Left lung (tissue), 10 donors: Measurements from ENCODE around the gene C11orf54. TPM values are rescaled to one million over a fixed set of nuclear protein-coding genes. Genes with fewer than 3 reads are reported as not detected.
"Not testable (repeated sequence)": the region's sequence is repeated elsewhere in the genome, so short reads cannot be mapped to it uniquely, and the experiment has no call there.

Source experiments
- ATAC-seq: fragments of 200-7000 bp; cut with Tn5 transposase; one replicate; pipeline ENCODE4 v1.9.1; 2020; ENCODE audit warnings: moderate library complexity
- DNase-seq, 4 donors: peaks; one replicate each; pipeline ENCODE4 v3.0.0-alpha.2; 2013 to 2020
- H3K27ac ChIP-seq, 2 donors: fragments of 200-600 bp; sonication (generic) in 1 of 2; one replicate each; pipeline versions ENCODE4 v1.5.0 to v1.8.0; 2020 to 2021
- H3K27me3 ChIP-seq, 2 donors: fragments of 200-600 bp; sonication (generic) in 1 of 2; one replicate each; pipeline versions ENCODE4 v1.5.0 to v1.8.0; 2020 to 2021
- H3K36me3 ChIP-seq, 2 donors: fragments of 200-600 bp; sonication (generic) in 1 of 2; one replicate each; pipeline versions ENCODE4 v1.5.0 to v1.8.0; 2020 to 2021
- H3K4me1 ChIP-seq, 2 donors: fragments of 200-600 bp; one replicate each; pipeline ENCODE4 v1.8.0; 2021
- H3K4me3 ChIP-seq, 2 donors: fragments of 200-600 bp; sonication (generic) in 1 of 2; one replicate each; pipeline versions ENCODE4 v1.5.0 to v1.8.0; 2020 to 2021; ENCODE audit warnings: mild to moderate bottlenecking in 1 of 2
- H3K9me3 ChIP-seq, 2 donors: fragments of 200-600 bp; sonication (generic) in 1 of 2; one replicate each; pipeline versions ENCODE4 v1.5.0 to v1.8.0; 2020 to 2021
- intact Hi-C, 2 donors: fragments of 100-400 bp; cut with DNase I; formaldehyde crosslinking; loops; one replicate each; pipeline versions ENCODE4 v1.11.2 to v1.14.2; 2022
- polyA plus RNA-seq, 6 donors: library from polyadenylated mRNA; unstranded; fragments of 120-200 nt; gene quantifications; one replicate each; pipeline ENCODE4 v1.2.1, GENCODE V29; 2013; ENCODE audit not compliant: insufficient read length in 6 of 6
- total RNA-seq, 2 donors: library from RNA; stranded (reverse); fragmentation: NEBNext Ultra II Directional; extraction: Animal tissue kit (Norgen Biotek cat#: 25700); gene quantifications; one replicate each; pipeline ENCODE4 v1.2.1, GENCODE V29; 2021
- TF ChIP-seq, protein P1 (sequence below), 2 donors: fragments of 200-600 bp; sonication (generic) in 1 of 2; IDR thresholded peaks; one replicate each; pipeline versions ENCODE4 v1.5.0 to v1.8.0; 2021; ENCODE audit warnings: antibody characterized with exemption in 2 of 2
- donor health status: DM: no; HTN: yes; CAD: no.
- donor health status: DM: no; HTN: no; CAD: no.

Gene C11orf54
- total and polyA plus RNA-seq, 8 donors = 21.7 to 73.6 (median 60.4) TPM

DNA sequence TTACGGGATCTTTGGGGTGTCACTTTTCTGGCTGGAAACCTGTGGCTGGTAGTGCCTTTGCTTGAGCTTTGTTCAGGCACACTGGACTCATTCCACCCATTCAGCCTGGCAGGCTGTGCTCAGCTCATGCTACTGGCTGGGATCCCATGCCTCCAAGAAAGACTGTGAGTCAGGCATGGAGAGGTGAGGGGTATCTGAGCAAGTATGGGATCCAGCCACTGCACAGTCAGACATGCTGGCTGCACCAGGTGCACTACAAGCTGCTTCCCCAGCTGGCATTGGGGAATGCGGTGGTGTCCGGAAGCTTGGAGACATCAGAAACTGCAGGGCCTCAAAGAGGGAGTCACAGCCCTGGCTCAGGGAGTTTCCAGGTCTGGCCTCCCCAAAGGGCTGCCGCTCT lies 30.7 kb downstream of the C11orf54 start:
- no peak overlapping the region for H3K4me3 ChIP-seq
- no peaks in the 10 kb centered on the region for H3K36me3 ChIP-seq
- no peaks in the 10 kb centered on the region for H3K4me1 ChIP-seq
- no peaks in the 10 kb centered on the region for H3K27me3 ChIP-seq
- DNase-seq (no peak), ATAC-seq (no peak)
- TF ChIP-seq, protein P1, sequence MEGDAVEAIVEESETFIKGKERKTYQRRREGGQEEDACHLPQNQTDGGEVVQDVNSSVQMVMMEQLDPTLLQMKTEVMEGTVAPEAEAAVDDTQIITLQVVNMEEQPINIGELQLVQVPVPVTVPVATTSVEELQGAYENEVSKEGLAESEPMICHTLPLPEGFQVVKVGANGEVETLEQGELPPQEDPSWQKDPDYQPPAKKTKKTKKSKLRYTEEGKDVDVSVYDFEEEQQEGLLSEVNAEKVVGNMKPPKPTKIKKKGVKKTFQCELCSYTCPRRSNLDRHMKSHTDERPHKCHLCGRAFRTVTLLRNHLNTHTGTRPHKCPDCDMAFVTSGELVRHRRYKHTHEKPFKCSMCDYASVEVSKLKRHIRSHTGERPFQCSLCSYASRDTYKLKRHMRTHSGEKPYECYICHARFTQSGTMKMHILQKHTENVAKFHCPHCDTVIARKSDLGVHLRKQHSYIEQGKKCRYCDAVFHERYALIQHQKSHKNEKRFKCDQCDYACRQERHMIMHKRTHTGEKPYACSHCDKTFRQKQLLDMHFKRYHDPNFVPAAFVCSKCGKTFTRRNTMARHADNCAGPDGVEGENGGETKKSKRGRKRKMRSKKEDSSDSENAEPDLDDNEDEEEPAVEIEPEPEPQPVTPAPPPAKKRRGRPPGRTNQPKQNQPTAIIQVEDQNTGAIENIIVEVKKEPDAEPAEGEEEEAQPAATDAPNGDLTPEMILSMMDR (IDR thresholded peaks at IDR 0.05) = no peak
- intact Hi-C loops = no loop called here
- no peak overlapping the region for H3K27ac ChIP-seq
- peaks cover 0 to 9% of the 10 kb centered on the region in 2 donors for H3K9me3 ChIP-seq

DNA sequence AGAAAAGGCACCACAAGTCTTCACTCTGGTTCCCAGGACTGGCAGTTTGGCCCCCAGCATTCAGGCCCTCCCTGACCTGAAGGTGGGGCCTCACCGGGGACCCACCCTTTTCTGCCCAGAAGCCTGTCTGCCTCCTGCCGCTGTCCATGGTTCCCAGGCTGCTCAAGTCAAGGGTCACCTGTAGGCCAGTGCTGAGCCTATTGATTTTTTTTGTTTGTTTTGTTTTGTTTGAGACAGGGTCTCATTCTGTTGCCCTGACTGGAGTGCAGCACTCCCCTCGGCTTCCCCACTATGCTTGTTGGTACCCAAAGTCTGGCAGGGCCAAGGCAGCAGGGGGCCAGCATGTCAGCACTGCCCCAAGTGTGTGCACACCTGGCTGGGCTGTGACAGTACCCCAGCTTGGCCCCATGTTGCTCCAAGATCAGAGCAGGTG lies 31.6 kb downstream of the C11orf54 start:
- Histone ChIP-seq H3K4me3 (no peak overlapping the region), H3K27ac (no peak overlapping the region), H3K27me3 (no peaks in the 10 kb centered on the region), H3K9me3 (peaks cover 0 to 8% of the 10 kb centered on the region in 2 donors), H3K4me1 (no peaks in the 10 kb centered on the region), H3K36me3 (no peaks in the 10 kb centered on the region)
- DNase-seq (no peak), ATAC-seq (no peak)
- intact Hi-C loops = no loop called here
- TF ChIP-seq, protein P1 (IDR thresholded peaks at IDR 0.05) = no peak

DNA sequence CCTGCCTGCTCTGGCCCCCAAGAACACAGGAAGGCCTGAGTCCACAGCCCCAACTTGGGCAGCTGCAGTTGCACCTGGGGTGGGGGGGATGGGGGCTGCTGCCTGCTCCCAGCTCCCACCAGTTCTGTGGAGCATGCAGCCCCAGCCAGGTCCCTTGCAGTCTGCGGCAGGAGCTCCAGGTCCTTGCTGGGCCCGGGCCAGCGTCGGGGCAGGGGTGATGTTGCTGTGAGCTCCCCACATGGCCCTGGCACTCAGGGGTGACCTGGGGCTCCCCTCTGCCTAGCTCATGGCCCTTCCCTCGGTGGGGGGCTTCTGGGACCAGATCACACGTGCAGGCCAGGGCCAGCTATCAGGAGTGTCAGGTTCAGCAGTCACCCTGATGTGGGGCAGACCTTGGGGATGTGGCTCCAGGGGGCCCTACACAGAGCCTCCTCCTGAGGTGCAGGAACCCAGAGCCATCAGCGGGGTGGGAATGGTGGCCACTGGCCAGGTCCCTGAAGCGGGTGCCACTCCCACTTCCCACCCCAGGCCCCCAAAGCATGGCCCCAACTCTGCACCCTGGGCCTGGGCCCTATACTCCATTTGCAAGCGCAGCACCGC lies 32.2 kb downstream of the C11orf54 start:
- ATAC-seq = no peak
- H3K9me3 ChIP-seq = peaks cover 0 to 8% of the 10 kb centered on the region in 2 donors
- TF ChIP-seq, protein P1 (IDR thresholded peaks at IDR 0.05) = no peak

DNA sequence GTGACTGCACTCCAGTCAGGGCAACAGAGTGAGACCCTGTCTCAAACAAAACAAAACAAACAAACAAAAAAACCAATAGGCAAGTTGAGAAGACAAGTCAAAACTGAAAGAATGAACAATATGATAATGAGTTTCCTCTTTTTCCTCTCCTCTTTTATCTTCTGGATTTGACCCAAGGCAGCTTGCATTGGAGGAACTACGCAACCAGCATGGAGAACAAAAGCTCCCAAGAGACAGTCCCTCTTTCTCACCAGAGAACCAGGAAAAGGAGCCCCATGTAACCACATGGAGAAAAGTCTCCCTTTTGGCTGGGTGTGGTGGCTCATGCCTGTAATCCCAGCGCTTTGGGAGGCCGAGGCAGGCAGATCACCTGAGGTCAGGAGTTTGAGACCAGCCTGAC lies 33.1 kb downstream of the C11orf54 start:
- H3K9me3 ChIP-seq, DNase-seq, H3K4me1 ChIP-seq, intact Hi-C loops, H3K27me3 ChIP-seq, ATAC-seq, H3K36me3 ChIP-seq, H3K27ac ChIP-seq, H3K4me3 ChIP-seq: not testable (repeated sequence)

More for the DNA sequence above, 32.2 kb downstream of the C11orf54 start:
- no peaks in the 10 kb centered on the region for H3K36me3 ChIP-seq
- DNase-seq = no peak
- intact Hi-C loops = no loop called here
- no peak overlapping the region for H3K27ac ChIP-seq
- no peaks in the 10 kb centered on the region for H3K27me3 ChIP-seq
- no peak overlapping the region for H3K4me3 ChIP-seq
- no peaks in the 10 kb centered on the region for H3K4me1 ChIP-seq

DNA sequence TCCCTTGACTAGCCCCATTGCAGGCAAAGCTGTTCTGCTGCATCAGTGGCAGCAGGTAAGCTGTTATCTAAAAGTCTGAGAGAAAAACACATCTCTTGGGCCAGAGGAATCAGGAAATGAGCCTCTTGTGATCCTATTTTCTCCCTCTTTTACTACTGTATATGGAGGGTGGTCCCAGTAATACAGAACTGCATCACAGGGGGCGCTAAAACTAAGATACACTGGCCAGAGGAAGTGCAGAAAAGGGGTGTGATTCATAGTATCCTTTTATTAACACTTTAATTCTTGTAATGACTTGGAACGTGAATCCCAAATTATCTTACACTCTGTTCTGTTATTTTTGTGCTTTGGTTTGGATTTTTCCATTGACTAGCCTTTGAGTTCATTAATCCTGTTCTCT lies 33.8 kb downstream of the C11orf54 start:
- no peak for DNase-seq
- no peaks in the 10 kb centered on the region for H3K36me3 ChIP-seq
- no peak overlapping the region for H3K4me3 ChIP-seq
- no peak for ATAC-seq
- TF ChIP-seq, protein P1 (IDR thresholded peaks at IDR 0.05) = no peak
- no peaks in the 10 kb centered on the region for H3K4me1 ChIP-seq
- H3K9me3 ChIP-seq = peaks cover 0 to 8% of the 10 kb centered on the region in 2 donors
- no peak overlapping the region for H3K27ac ChIP-seq
- intact Hi-C loops = no loop called here
- H3K27me3 ChIP-seq = no peaks in the 10 kb centered on the region

DNA sequence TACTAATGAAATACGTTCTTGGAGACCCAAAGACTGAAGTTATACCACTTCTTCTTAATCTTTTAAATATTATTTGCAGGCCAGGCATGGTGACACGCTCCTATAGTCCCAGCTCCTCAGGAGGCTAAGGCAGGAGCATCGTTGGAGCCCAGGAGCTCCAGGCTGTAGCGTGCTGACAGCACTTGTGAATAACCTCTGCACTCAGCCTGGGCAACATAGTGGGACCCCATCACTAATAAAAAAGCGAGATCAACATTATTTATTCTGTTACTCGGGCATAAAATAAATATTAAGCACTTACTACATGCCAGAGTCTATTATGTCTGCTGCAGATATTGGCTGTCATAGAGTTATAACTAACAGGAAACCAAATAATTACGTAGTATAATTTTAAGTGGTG lies 41.9 kb downstream of the C11orf54 start:
- no peak for ATAC-seq
- intact Hi-C loops = no loop called here
- H3K4me1 ChIP-seq = peaks cover 22 to 43% of the 10 kb centered on the region in 2 donors
- TF ChIP-seq, protein P1 (IDR thresholded peaks at IDR 0.05) = no peak
- H3K4me3 ChIP-seq = peak overlapping the region; percentile 71 to 78
- no peaks in the 10 kb centered on the region for H3K27me3 ChIP-seq
- no peaks in the 10 kb centered on the region for H3K9me3 ChIP-seq
- H3K27ac ChIP-seq = peak overlapping the region in 1 of 2 donors; percentile 93
- DNase-seq = no peak
- H3K36me3 ChIP-seq = peaks cover 0 to 8% of the 10 kb centered on the region in 2 donors
